GM12875 (cell line): Measurements from ENCODE around the gene ZNF20.
"Not testable (repeated sequence)": the region's sequence is repeated elsewhere in the genome, so short reads cannot be mapped to it uniquely, and the experiment has no call there.

ENCODE experiments used
- H3K4me3 ChIP-seq: one replicate; pipeline ENCODE4 v1.5.1; 2011; ENCODE audit warnings: low read depth, low read length, control low read depth
- TF ChIP-seq, protein P1 (sequence below): IDR thresholded peaks from 2 replicates; pipeline ENCODE4 v1.5.1; 2011; ENCODE audit warnings: low read depth, mild to moderate bottlenecking, control low read depth, inconsistent platforms, low read length, moderate library complexity, borderline replicate concordance; ENCODE audit not compliant: insufficient read depth

Gene ZNF20

GRCh38 chr19:12113121-12113520 is 27.0 kb downstream of the ZNF20 start:
- TF ChIP-seq, protein P1, sequence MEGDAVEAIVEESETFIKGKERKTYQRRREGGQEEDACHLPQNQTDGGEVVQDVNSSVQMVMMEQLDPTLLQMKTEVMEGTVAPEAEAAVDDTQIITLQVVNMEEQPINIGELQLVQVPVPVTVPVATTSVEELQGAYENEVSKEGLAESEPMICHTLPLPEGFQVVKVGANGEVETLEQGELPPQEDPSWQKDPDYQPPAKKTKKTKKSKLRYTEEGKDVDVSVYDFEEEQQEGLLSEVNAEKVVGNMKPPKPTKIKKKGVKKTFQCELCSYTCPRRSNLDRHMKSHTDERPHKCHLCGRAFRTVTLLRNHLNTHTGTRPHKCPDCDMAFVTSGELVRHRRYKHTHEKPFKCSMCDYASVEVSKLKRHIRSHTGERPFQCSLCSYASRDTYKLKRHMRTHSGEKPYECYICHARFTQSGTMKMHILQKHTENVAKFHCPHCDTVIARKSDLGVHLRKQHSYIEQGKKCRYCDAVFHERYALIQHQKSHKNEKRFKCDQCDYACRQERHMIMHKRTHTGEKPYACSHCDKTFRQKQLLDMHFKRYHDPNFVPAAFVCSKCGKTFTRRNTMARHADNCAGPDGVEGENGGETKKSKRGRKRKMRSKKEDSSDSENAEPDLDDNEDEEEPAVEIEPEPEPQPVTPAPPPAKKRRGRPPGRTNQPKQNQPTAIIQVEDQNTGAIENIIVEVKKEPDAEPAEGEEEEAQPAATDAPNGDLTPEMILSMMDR = no peak
- no peak overlapping the region for H3K4me3 ChIP-seq

GRCh38 chr19:12112701-12113100 is 27.4 kb downstream of the ZNF20 start:
- H3K4me3 ChIP-seq = no peak overlapping the region
- TF ChIP-seq, protein P1 = no peak

DNA sequence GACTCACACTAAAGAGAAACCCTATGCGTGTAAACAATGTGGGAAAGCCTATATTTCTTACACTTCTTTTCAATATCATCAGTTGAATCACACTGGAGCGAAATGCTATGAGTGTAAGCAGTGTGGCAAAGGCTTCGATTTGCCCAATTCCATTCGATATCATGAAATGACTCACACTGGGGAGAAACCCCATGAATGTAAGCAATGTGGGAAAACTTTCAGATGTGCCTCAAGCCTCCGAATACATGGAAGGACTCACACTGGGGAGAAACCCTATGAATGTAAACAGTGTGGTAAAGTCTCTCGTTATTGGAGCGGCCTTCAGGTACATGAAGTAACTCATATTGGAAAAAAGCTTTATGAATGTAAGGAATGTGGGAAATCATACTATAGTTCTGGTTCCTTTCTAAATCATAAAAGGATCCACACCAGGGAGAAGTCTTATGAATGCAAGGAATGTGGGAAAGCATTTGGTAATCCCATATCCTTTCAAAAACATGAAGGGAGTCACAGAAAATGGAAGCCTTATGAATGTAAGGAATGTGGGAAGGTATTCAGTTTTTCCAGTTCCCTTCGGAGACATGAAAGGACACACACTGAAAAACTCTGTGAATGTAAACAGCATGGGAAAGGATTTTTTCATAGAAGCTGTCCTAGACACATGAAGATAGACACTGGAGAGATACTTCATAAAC is 28.1 kb downstream of the ZNF20 start:
- TF ChIP-seq, protein P1 = no peak
- no peak overlapping the region for H3K4me3 ChIP-seq

DNA sequence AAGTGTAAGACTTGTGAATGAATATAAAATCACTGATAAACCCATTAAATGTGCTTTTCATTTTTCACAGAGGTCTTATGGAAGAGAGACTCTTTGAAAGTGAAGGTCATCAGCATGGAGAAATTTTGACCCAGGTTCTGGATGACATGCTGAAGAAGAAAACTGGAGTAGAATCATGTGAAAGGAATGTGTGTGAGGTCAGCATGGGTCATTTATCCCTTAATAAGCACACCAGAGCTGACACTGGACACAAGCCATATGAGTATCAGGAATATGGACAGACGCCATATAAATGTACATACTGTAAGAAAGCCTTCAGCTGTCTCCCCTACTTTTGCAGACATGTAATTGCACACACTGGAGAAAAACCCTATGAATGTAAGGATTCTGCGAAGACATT is 29.0 kb downstream of the ZNF20 start:
- H3K4me3 ChIP-seq = no peak overlapping the region
- TF ChIP-seq, protein P1 = no peak

DNA sequence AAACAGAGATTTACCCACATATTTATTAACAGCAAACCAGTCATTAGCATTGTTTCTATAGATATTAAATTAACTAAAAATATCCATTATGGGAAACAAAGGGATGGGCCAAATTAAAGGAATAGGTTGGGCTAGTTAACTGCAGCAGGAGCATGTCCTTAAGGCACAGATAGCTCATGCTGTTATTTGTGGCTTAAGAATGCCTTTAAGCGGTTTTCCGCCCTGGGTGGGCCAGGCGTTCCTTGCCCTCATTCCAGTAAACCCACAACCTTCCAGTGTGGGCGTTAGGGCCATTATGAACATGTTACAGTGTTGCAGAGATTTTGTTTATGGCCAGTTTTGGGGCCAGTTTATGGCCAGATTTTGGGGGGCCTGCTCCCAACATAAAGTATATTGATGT is 36.2 kb downstream of the ZNF20 start:
- not testable (repeated sequence) for H3K4me3 ChIP-seq

DNA sequence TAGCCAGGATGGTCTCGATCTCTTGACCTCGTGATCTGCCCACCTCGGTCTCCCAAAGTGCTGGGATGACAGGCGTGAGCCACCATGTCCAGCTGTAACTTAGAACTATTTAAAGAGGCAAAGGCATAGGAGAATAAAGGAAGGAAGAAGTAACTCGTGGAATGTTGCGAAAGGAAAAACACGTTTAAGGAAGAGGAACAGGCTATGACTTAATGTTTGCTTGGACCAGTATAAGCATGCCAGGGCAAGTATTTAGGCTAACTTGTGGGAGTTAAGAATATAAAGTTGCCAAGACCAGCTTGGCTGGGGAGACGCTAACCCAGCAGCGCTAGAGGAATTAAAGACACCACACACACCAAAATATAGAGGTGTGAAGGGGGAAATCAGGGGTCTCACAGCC is 42.1 kb downstream of the ZNF20 start:
- H3K4me3 ChIP-seq = no peak overlapping the region
- TF ChIP-seq, protein P1 = no peak

- H3K4me3 ChIP-seq = no peak overlapping the region
- TF ChIP-seq, protein P1 = no peak
Observed at GRCh38 chr19:12095111-12095790, 44.9 kb downstream of the ZNF20 start.

DNA sequence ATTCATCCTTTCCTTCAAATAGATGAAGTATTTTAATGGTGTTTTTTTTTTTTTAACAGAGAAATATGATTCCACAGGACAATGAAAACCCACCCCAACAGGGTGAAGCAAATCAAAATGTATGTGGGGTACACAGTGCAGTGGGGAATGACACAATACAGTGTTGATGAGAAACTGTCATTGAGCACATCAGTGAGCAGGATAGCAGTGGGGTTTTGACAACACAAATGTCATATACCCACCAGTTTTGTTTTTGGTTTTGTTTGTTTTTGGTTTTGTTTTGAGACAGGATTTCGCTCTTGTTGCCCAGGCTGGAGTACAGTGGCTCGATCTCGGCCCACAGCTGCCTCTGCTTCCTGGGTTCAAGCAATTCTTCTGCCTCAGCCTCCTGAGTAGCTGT is 46.4 kb downstream of the ZNF20 start:
- TF ChIP-seq, protein P1 = no peak
- no peak overlapping the region for H3K4me3 ChIP-seq
